ENCODE results near the gene BRDT.

Gene BRDT

GRCh38 chr1:91929250-91929649, 20.0 kb upstream of the BRDT start:
- no peak overlapping the region for H3K4me3 ChIP-seq (ENCODE audit: low read depth, low read length)
- no peaks in the 10 kb centered on the region for H3K9me3 ChIP-seq (ENCODE audit: severe bottlenecking)
- no peaks in the 10 kb centered on the region for H3K27me3 ChIP-seq (ENCODE audit: insufficient read depth, low read depth, severe bottlenecking)
- DNase-seq: no peak
- no peak for TF ChIP-seq CTCF (IDR thresholded peaks at IDR 0.05; ENCODE audit: low read depth, low read length)
- no peak overlapping the region for H3K27ac ChIP-seq
- H3K36me3 ChIP-seq: no peaks in the 10 kb centered on the region

- no peak for DNase-seq
- TF ChIP-seq CTCF (IDR thresholded peaks at IDR 0.05; ENCODE audit: low read depth, low read length): no peak
- no peaks in the 10 kb centered on the region for H3K36me3 ChIP-seq
- H3K9me3 ChIP-seq (ENCODE audit: severe bottlenecking): no peaks in the 10 kb centered on the region
- H3K27me3 ChIP-seq (ENCODE audit: insufficient read depth, low read depth, severe bottlenecking): no peaks in the 10 kb centered on the region
- no peak overlapping the region for H3K4me3 ChIP-seq (ENCODE audit: low read depth, low read length)
- H3K27ac ChIP-seq: no peak overlapping the region
Measured at GRCh38 chr1:91937613-91938012, 11.6 kb upstream of the BRDT start.

GRCh38 chr1:91940496-91940895, 8.7 kb upstream of the BRDT start:
- H3K27me3 ChIP-seq (ENCODE audit: insufficient read depth, low read depth, severe bottlenecking): no peaks in the 10 kb centered on the region
- DNase-seq: no peak
- H3K27ac ChIP-seq: no peak overlapping the region
- TF ChIP-seq CTCF (IDR thresholded peaks at IDR 0.05; ENCODE audit: low read depth, low read length): no peak
- H3K4me3 ChIP-seq (ENCODE audit: low read depth, low read length): no peak overlapping the region
- H3K36me3 ChIP-seq: no peaks in the 10 kb centered on the region
- H3K9me3 ChIP-seq (ENCODE audit: severe bottlenecking): no peaks in the 10 kb centered on the region

GRCh38 chr1:91944087-91944486, 5.1 kb upstream of the BRDT start:
- H3K27ac ChIP-seq: no peak overlapping the region
- no peak for TF ChIP-seq CTCF (IDR thresholded peaks at IDR 0.05; ENCODE audit: low read depth, low read length)
- H3K9me3 ChIP-seq (ENCODE audit: severe bottlenecking): no peaks in the 10 kb centered on the region
- no peak overlapping the region for H3K4me3 ChIP-seq (ENCODE audit: low read depth, low read length)
- H3K36me3 ChIP-seq: no peaks in the 10 kb centered on the region
- no peaks in the 10 kb centered on the region for H3K27me3 ChIP-seq (ENCODE audit: insufficient read depth, low read depth, severe bottlenecking)
- DNase-seq: no peak

GRCh38 chr1:91948097-91948496, 1.1 kb upstream of the BRDT start:
- no peak overlapping the region for H3K27ac ChIP-seq
- no peak overlapping the region for H3K4me3 ChIP-seq (ENCODE audit: low read depth, low read length)
- no peaks in the 10 kb centered on the region for H3K9me3 ChIP-seq (ENCODE audit: severe bottlenecking)
- TF ChIP-seq CTCF (IDR thresholded peaks at IDR 0.05; ENCODE audit: low read depth, low read length): no peak
- no peaks in the 10 kb centered on the region for H3K36me3 ChIP-seq
- H3K27me3 ChIP-seq (ENCODE audit: insufficient read depth, low read depth, severe bottlenecking): no peaks in the 10 kb centered on the region
- no peak for DNase-seq

GRCh38 chr1:91948501-91949355, 473 bp upstream of the BRDT start:
- Histone ChIP-seq H3K4me3 (ENCODE audit: low read depth, low read length) (no peak overlapping the region), H3K27ac (no peak overlapping the region), H3K27me3 (ENCODE audit: insufficient read depth, low read depth, severe bottlenecking) (no peaks in the 10 kb centered on the region), H3K9me3 (ENCODE audit: severe bottlenecking) (no peaks in the 10 kb centered on the region), H3K36me3 (no peaks in the 10 kb centered on the region)
- TF ChIP-seq CTCF (IDR thresholded peaks at IDR 0.05; ENCODE audit: low read depth, low read length): no peak
- DNase-seq: no peak
